GM04504 (cell line): ENCODE results near the gene PLA2G6.

Experiments
- DNase-seq: peaks from one replicate; pipeline ENCODE4 v3.0.0-alpha.2; 2012; ENCODE audit warnings: low read depth

PLA2G6 gene, protein sequence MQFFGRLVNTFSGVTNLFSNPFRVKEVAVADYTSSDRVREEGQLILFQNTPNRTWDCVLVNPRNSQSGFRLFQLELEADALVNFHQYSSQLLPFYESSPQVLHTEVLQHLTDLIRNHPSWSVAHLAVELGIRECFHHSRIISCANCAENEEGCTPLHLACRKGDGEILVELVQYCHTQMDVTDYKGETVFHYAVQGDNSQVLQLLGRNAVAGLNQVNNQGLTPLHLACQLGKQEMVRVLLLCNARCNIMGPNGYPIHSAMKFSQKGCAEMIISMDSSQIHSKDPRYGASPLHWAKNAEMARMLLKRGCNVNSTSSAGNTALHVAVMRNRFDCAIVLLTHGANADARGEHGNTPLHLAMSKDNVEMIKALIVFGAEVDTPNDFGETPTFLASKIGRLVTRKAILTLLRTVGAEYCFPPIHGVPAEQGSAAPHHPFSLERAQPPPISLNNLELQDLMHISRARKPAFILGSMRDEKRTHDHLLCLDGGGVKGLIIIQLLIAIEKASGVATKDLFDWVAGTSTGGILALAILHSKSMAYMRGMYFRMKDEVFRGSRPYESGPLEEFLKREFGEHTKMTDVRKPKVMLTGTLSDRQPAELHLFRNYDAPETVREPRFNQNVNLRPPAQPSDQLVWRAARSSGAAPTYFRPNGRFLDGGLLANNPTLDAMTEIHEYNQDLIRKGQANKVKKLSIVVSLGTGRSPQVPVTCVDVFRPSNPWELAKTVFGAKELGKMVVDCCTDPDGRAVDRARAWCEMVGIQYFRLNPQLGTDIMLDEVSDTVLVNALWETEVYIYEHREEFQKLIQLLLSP

DNA sequence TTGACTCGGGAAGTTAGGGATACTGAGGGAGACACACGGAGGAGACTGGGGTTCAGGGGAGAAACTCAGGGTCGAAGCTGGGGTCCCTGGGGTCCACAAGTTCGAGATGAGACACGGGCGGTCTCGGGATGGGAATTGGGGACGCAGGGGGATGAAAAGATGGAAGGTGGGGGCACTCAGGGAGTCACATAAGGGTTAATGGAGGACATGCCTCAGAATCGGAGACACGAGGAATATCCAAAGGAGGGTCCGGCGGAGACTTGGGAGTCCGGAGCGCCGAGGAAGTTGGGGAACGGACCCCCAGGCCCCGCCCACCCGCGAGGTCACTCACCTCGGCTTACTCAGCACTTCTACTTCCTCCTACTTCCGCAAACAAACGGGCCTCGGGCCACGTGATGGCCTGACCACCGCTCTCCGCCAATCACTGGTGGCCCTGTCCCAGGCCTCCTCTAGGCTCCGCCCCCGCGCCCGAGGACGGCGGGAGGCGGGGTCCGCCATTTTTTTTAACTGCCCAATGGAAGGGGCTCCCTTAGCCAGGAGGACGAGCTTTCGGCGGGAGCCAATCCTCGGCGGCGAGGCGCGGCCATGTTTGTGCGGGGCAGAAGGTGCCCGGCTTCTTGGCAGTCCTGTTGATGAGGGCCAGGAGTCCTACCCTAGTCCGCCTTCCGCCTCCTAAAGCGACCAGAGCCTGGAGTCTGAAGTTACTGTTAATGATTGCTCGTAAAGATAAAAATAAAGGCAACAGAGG lies at the start of gene PLA2G6:
Gene PLA2G6, minus strand, starts transcription at position 378 of the 748 bp plus-strand sequence. CDS start 12,404 bp downstream, outside the sequence.
- peak; percentile 98 for DNase-seq

- DNase-seq = no peak
Measured at GRCh38 chr22:38230916-38231315, 49.3 kb upstream of the PLA2G6 start.

GRCh38 chr22:38230108-38230825 lies 48.6 kb upstream of the PLA2G6 start:
- DNase-seq = peak; percentile 24

GRCh38 chr22:38228873-38229740 lies 47.5 kb upstream of the PLA2G6 start:
- DNase-seq = no peak

GRCh38 chr22:38228326-38228872 lies 46.8 kb upstream of the PLA2G6 start:
- no peak for DNase-seq

DNA sequence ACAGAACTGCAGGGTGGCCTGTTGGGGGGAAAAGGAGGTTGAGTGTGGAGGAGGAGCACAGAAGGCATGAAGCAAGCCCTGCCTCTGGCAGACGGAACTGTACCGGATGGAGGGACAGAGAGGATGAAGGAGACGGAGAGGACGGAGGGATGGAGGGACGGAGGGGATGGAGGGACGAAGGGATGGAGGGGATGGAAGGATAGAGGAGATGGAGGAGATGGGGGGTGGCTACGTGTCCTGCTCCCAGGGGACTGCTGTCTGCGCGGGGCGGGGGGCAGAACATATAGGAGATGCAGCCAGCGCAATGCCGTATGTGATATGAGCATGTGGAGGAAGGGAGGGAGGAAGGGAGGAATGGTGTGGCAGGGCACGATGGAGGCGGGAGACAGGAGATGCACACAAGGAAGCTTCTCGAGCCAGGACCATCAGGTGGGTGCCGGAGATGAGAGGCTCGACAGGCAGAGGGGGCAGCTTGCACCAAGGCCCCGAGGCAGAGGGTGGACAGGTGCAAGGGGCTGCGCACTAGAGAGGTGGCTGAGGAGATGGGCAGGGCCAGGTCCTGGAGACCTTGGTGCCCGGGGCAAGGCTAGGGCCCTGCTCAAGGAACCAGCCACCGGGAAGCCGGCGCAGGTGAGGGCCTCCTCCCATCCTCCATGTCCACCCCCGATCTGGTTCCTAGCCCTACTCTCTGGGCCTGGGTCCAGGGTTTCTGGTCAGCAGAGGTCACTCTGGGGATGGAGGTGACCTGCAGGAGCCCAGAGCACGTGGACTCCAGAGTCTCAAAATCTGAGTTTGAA lies 45.4 kb upstream of the PLA2G6 start:
- DNase-seq = no peak

DNA sequence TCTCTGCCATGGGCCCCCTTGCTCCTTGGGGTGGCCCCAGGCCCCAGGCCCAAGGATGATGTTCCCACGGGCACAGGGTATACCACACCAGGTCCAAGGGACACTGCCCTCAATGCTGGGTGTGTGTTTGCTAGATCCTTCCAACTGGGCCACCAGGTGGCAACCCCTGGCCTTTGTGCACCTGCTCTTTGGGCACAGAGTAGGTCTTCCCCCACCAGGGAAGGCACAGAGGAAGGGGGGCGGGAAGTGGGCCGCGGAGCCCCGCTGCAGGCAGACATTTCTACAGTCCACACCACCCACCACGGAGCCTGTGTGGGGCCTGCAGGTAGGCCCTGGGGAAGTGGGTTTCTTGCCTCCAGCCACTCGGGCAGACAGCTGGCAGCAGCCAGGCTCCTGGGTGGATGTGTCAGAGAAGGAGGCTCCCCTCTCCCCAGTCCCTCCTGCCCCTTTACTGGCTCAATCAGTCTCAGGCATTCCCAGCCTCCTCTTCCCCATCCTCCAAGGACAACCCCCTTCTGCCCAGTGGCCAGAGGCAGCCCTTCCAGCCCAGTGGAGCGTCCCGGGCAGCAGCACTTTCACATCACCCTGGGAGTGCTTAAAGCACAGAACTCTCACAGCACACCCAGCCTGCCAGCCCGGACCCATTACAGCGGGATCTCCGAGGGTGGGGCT lies 41.8 kb upstream of the PLA2G6 start:
- DNase-seq = no peak

GRCh38 chr22:38222797-38223119 lies 41.1 kb upstream of the PLA2G6 start:
- DNase-seq = no peak

GRCh38 chr22:38221908-38222796 lies 40.5 kb upstream of the PLA2G6 start:
- no peak for DNase-seq

DNA sequence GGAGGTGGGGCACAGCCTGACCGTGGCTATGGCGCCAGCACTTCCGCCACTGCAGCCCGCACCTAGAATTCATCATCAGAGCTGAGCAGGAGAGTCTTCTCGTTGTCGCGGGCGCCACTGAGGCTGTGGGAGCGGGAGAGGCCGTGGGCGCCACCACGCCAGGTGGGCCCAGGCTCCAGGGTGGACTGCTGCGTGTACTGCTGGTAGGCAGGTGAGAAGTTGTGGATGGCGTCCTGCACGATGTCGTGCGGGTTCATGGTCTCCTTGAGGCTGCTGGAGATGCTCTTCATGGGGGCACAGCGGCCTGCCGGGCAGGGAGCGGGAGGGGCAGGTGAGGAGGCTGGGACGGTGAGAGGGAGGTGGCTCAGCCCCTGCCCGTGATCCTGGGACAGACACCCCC lies 39.8 kb upstream of the PLA2G6 start:
- no peak for DNase-seq

- DNase-seq = no peak
Measured at GRCh38 chr22:38220653-38221386, 39.2 kb upstream of the PLA2G6 start.

GRCh38 chr22:38220163-38220562 lies 38.5 kb upstream of the PLA2G6 start:
- no peak for DNase-seq

DNA sequence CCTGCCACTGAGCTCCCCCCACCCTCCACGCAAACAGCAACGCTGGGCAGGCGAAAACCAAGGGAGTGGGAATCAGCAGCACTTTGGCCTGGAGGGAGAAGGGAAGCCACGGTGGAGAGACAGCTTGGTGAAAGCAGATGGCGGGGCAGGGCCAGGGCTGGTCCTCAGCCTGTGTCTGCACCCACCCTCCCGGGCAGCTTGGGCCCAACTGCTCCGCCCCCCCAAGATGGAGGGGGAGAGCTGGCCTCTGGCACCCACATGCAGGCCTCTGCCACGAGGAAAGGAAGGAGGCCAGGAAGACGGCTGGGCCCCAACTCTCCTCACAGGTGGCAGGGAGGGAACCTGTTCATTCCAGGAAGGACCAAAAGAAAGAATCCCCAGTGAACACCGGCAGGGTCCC lies 38.0 kb upstream of the PLA2G6 start:
- no peak for DNase-seq

DNA sequence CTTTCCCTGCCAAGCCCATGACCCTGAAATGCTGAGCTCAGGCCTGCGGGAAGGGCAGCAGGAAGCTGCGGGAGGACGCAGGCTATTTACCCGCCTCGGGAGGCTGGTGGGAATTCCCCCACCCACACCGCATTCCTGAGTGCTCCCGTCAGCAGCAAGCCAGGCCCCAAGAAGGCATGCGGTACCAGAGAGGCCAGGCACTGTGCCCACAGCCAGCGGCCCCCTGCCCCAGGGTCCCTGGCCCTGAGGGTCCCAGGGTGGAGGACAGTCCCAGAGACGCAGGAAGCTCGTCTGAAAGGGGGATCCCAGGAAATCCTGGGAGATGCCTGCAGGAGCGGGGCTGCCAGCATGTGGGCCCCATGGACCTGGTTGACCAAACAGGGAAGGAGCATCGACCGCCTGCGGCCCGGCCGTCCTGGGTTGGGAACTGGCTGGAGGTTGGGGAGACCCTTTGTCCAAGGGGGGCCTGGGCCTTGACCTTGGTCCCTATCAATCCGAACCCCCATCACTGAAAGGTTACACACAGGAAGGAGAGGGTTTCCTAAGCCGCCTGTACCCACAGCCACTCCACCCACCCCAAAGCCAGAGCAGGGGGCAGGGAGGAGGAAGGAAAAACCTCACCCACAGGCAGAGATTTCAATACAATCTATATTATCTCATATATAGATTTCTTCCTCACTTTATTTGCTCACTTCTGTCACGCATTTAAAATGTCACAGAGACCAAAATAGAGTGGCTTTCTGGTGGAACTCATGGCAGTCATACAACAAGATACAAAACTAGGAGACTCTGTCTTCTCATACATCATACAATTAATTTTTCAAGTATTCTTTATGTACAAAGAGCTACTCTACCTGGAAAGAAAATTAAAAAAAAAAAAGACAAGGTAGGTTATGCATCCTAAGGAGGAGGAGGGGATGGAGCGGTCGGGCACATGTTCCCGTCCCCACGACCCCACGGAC lies 37.3 kb upstream of the PLA2G6 start:
- peak; percentile 78 for DNase-seq

GRCh38 chr22:38215156-38216038 lies 33.8 kb upstream of the PLA2G6 start:
- DNase-seq = no peak
